Mucosa of descending colon (tissue), 3 donors: ENCODE data around the gene C1orf232. TPM values are rescaled to one million over a fixed set of nuclear protein-coding genes. Genes with fewer than 3 reads are reported as not detected.

Experiments used
- ATAC-seq: fragments of 200-7000 bp; cut with Tn5 transposase; one replicate; pipeline ENCODE4 v1.9.1; 2020; ENCODE audit warnings: mild to moderate bottlenecking, moderate library complexity
- DNase-seq, 3 donors: peaks; one replicate each; pipeline ENCODE4 v3.0.0-alpha.2; 2020
- H3K36me3 ChIP-seq: fragments of 200-600 bp; one replicate; pipeline ENCODE4 v1.8.0; 2021; ENCODE audit warnings: low read depth, mild to moderate bottlenecking
- H3K4me1 ChIP-seq: fragments of 200-600 bp; one replicate; pipeline ENCODE4 v1.8.0; 2021; ENCODE audit warnings: low read depth, mild to moderate bottlenecking
- H3K4me3 ChIP-seq: fragments of 200-600 bp; one replicate; pipeline ENCODE4 v1.8.0; 2021; ENCODE audit warnings: mild to moderate bottlenecking
- H3K9me3 ChIP-seq: fragments of 200-600 bp; one replicate; pipeline ENCODE4 v1.8.0; 2021; ENCODE audit warnings: mild to moderate bottlenecking
- CTCF ChIP-seq: fragments of 200-600 bp; IDR thresholded peaks from one replicate; pipeline ENCODE4 v1.8.0; 2022; ENCODE audit warnings: antibody characterized with exemption, mild to moderate bottlenecking
- intact Hi-C, 2 donors: fragments of 100-400 bp; cut with DNase I in 1 of 2; cut with micrococcal nuclease in 1 of 2; formaldehyde crosslinking; loops; one replicate each; pipeline versions ENCODE4 v1.11.0 to v1.11.1; 2022; cut with DNase I, micrococcal nuclease
- total RNA-seq, 3 donors: library from RNA; stranded (reverse); fragmentation: NEBNext Ultra II Directional in 2 of 3; extraction: Animal tissue kit (Norgen Biotek cat#: 25700) in 2 of 3; gene quantifications; one replicate each; pipeline versions ENCODE4 v1.2.1 to v1.2.4, GENCODE V29; 2021 to 2023
- donor health status: DM: no; HTN: no; CAD: no; lungs with moderate emphysema.
- donor health status: DM: no; HTN: no; CAD: no.
- donor health status: DM: no; HTN: yes; CAD: no.

C1orf232 gene
- total RNA-seq, 3 donors from 2014 or later, result not detected

- no peak for DNase-seq
- Histone ChIP-seq H3K4me1 (no peaks in the 10 kb centered on the region), H3K36me3 (no peaks in the 10 kb centered on the region), H3K9me3 (no peaks in the 10 kb centered on the region), H3K4me3 (no peak within 1 kb of the TSS)
- peak; percentile 37 for ATAC-seq
- no peak for TF ChIP-seq CTCF
- intact Hi-C loops, result no loop called here
These were observed 21.7 kb upstream of the C1orf232 start, which contains the start of gene CATSPER4 for GRCh38 chr1:26190373-26190987. CATSPER4 (plus strand) TSS chr1:26190602; CDS start chr1:26190628, 26 bp downstream.

GRCh38 chr1:26189751-26190275, 21.1 kb upstream of the C1orf232 start:
- H3K36me3 ChIP-seq, result no peaks in the 10 kb centered on the region
- H3K4me3 ChIP-seq, result no peak overlapping the region
- intact Hi-C loops, result no loop called here
- H3K4me1 ChIP-seq, result no peaks in the 10 kb centered on the region
- ATAC-seq (no peak), DNase-seq (no peak)
- no peak for TF ChIP-seq CTCF
- no peaks in the 10 kb centered on the region for H3K9me3 ChIP-seq

DNA sequence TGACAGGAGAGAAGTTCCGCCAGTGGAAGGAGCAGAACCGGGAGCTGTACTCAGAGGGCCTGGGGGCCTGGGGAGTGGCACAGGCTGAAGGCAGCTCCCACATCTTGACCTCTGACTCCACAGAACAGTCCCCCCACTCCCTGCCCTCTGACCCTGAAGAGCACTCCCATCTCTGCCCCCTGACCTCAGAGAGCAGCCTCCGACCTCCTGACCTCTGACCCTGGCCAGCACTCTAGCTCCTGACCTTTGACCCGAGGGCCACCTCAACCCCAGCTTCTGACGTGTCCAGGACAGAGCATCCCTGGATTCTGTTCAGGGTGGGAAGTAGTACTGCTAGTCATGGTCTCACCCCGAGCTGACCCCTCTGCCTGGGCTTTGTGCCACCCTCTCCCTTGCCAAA, 20.6 kb upstream of the C1orf232 start:
- ATAC-seq (no peak), DNase-seq (no peak)
- Histone ChIP-seq H3K36me3 (no peaks in the 10 kb centered on the region), H3K4me3 (no peak overlapping the region), H3K4me1 (no peaks in the 10 kb centered on the region), H3K9me3 (no peaks in the 10 kb centered on the region)
- TF ChIP-seq CTCF, result no peak
- intact Hi-C loops, result no loop called here

DNA sequence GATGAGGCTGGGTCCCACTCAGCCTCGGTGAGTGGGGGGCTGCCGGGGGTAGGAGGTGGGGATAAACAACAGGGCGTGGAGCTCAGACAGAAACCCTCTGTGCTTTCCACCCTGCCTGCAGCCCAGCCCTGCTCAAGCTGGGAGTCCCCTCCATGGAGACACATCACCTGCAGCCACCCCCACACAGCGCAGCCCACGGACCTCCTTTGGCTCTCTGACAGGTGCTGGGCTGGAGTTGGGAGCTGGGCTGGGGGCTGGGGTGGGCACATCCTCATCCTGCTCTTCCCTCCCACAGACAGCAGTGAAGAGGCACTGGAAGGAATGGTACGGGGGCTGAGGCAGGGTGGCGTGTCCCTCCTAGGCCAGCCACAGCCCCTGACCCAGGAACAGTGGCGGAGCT, 19.7 kb upstream of the C1orf232 start:
- ATAC-seq (no peak), DNase-seq (no peak)
- intact Hi-C loops, result no loop called here
- Histone ChIP-seq H3K36me3 (no peaks in the 10 kb centered on the region), H3K4me3 (no peak overlapping the region), H3K9me3 (no peaks in the 10 kb centered on the region), H3K4me1 (no peaks in the 10 kb centered on the region)
- no peak for TF ChIP-seq CTCF

DNA sequence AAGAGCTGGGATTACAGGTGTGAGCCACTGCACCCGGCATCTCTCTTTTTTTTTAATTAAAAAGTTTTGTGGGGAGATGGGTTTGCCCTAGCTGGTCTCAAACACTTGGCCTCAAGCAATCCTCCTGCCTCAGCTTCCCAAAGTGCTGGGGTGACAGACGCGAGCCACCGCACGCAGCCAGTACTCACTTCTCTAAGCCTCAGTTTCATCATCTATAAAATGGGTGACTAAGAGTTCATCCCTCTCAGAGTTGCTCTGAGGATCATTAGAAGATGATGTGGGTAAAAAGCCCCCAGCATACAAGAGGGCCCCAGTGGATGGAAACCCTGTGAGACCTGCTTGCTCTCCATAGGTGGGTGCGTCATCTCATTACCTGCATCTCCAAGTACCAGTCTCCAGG, 19.1 kb upstream of the C1orf232 start:
- intact Hi-C loops, result no loop called here
- Histone ChIP-seq H3K9me3 (no peaks in the 10 kb centered on the region), H3K36me3 (no peaks in the 10 kb centered on the region), H3K4me1 (no peaks in the 10 kb centered on the region), H3K4me3 (no peak overlapping the region)
- TF ChIP-seq CTCF, result no peak
- DNase-seq (no peak), ATAC-seq (no peak)

GRCh38 chr1:26184883-26185282, 16.1 kb upstream of the C1orf232 start:
- Histone ChIP-seq H3K4me3 (no peak overlapping the region), H3K4me1 (no peaks in the 10 kb centered on the region), H3K9me3 (no peaks in the 10 kb centered on the region), H3K36me3 (peaks cover 7% of the 10 kb centered on the region)
- intact Hi-C loops, result no loop called here
- DNase-seq (no peak), ATAC-seq (no peak)
- TF ChIP-seq CTCF, result no peak
